Stimulated activated naive CD4-positive, alpha-beta T cell (primary cell): ENCODE results near the gene RCBTB2.
"Not testable (repeated sequence)": the region's sequence is repeated elsewhere in the genome, so short reads cannot be mapped to it uniquely, and the experiment has no call there.

Source experiments
- DNase-seq, 6 experiments: peaks; one replicate each; lab custom pipeline; 2025; lab: John Stamatoyannopoulos, UW

Gene RCBTB2

DNA sequence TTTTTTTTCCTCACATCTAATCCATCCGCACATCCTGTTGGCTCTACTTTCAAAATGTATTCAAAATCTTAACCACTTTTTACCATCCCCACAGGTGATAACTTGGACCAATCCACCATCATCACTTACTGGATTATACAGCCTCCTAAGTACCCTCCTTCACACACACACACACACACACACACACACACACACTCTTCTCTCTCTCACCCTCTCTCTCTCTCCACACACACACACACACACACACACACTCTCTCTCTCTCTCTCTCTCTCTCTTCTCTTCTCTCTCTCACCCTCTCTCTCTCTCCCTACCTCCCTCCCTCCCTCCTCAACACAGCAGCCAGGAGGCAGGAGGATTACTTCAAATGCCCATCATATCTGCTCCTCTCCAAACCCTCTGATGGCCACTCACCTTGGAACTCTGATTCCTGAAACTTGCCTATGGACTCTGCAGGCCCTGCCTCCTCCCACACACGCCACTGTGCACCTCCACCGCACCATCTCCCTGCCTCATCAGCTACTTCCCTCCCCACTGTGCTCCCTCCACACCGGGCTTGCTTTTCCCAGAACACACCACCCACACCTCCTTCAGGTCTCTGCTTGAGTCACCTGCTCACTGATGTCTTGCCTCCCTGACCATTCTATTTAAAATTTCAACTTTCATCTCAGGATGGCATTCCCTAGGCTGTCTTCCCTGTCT lies 39.7 kb downstream of the RCBTB2 start:
- peak in 3 of 6 experiments; percentile 2 to 64 (median 2) for DNase-seq

DNA sequence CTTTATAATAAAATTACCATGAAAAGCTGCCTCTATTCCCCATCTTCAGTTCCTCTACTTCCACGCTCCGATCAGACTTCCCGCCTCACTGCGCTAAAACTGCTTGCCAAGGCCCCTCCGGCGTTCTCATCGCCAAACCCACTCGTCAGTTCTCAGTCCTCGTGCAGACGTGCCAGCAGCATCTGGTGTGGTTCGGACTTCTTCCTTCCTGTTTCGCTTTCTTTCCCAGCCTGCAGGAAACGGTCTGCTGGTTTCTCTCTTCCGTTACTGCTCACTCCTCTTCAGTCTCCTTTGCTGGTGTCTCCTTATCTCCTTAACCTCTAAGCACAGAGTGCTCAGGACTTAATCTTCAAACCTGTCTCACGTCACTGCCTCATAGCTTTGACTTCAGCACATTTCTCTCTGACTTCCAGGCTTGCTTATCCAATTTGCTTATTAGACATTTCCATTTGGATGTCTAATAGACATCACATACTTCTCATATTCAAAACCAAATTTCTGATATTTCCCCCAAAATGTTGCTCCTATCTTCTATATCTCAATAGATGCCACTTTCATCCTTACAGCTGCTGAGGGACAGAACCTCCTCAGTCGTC lies 40.3 kb downstream of the RCBTB2 start:
- DNase-seq = peak; percentile 47 to 76 (median 64)

DNA sequence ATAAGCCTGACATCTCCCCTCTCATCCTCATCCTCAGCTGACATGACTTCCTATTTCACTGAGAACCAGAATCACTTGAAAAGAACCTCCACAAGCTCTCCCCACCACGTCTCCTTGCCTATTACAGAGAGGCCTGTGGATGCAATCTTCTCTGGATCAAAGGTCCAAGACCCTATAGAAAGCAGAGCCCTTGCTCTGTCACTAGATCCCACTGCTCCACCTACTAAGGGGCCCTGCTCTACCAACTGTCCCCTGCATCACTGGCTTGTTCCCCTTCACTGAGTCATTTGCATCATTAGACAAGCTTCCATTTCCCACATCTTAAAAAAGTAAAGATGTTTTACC lies 40.8 kb downstream of the RCBTB2 start:
- no peak for DNase-seq

DNA sequence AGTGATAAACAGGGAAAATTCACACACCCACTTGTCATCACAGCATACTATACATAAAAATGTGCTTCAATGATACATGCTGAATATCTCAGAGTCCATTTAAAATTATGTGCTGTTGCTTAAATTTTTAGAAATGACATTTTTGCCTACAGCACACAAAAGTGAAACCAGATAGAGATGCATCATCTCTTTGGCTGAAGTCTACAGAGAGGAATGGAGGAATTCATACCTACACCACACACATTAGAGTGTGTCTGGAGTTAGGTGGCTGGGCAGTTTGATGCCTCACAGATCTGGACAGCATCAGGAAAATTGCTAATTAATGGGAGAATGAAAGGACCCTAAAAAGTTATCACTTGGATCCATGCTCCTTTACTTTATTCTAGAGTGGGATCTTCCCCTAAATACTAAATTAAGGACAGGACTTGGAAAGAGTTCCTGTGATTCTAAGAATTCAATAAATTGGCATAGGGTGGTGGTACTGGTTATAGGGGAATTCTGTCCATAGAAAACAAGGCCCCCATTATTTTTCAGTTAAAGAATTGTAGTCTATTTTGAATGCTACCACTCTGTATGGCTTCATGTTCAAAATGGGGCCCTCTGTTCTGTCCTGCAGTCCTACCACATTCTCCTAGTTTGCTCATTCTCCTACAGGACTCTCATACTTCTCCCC lies 41.3 kb downstream of the RCBTB2 start:
- peak in 2 of 6 experiments; percentile 8 to 14 for DNase-seq

DNA sequence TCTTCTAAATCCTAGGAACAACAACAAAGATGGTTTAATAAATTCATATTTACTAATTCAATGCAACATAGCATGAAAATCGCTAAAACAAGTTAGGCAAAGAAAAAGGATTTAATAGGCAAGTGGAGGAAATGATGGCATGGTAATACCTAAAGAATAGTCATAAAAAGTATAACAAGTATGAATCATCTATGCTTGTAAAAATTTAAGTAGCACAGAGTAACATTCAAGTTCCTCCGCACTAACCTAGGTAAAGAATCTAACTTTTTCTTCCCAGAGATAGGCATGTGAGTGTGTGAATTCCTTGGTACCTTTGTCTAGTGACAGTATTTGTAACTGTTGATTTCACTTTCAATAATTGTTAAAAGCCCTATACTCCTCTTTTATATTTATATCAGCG lies 42.6 kb downstream of the RCBTB2 start:
- DNase-seq = no peak

DNA sequence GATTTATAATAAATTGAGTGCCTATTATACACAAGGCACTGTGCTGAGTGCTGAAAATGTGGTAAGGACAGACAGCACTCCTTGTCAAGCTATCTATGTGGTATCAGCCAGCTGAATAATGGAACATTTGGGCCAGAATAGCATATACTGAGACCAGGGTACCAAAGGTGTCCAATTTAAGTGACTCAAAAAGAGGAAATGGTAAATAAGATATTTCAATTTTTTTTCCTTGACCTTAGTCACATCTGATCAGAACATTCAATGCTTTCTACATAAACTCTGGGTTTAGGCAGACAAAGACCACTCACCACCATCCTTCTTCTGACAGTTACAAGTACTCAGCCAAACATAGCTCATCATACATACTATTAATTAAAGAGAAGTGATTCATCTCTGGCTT lies 43.2 kb downstream of the RCBTB2 start:
- DNase-seq = no peak

DNA sequence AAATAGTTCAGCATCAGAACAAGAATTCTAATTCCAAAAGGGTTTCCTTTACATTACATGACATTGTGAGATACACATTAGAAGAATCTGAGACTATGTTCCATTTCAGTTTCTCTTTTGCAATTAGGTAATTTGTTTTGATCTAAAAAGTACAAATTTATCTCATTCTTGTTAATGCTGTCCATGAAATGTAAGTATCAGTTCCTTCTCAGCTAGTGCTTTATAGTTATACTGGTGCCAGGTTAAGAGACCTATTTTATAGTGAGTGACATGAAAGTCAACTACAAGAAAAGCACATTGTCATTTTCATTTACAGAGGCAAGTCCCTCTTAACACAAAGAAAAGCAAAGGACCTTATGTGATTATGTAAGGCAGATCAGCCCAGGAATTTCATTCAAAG lies 43.9 kb downstream of the RCBTB2 start:
- DNase-seq = peak in 1 of 6 experiments; percentile 10

DNA sequence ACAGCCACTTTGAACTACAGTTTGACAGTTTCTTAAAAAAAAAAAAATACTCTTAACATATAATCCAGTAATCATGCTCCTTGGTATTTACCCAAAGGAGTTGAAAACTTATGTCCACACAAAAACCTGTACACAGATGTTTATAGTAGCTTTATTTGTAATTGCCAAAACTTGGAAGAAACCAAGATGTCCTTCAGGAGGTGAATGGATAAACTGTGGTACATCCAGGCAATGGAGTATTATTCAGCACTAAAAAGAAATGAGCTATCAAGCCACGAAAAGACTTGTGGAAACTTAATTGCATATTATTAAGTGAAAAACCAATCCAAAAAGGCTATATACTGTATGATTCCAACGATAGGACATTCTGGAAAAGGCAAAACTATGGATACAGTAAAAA lies 44.9 kb downstream of the RCBTB2 start:
- DNase-seq = no peak

DNA sequence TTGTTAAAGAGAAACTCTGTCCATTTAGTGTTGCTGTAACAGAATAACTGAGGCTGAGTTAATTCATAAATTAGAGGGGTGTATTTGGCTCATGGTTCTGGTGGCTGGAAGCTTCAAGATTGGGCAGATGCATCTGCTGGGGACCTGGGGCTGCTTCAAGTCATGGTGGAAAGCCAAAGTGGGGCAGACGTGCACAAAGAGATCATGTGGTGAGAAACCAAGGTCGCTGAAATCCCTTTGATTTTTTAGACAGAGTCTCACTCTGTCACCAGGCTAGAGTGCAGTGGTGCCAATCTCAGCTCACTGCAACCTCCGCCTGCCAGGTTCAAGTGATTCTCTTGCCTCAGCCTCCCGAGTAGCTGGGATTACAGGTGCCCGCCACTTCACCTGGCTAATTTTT lies 46.0 kb downstream of the RCBTB2 start:
- no peak for DNase-seq

DNA sequence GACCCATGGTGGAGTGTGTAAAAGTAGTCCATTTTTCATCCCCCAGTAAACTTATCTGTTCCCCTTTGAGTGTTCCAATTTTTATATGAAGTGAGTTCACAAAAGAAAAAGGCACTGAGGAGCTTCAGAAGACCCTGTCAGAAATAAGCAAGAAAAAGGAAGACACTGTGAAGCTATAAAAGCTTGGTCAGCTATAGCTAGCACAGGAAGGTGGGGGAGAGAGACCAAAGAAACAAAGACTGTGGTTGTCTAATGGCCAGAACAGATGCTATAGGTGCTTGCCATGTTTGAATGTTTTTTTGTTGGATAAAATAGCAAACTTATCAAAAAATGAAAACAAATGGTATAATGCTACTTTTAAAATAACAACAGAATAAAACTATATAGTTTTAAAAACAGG lies 46.5 kb downstream of the RCBTB2 start:
- no peak for DNase-seq

DNA sequence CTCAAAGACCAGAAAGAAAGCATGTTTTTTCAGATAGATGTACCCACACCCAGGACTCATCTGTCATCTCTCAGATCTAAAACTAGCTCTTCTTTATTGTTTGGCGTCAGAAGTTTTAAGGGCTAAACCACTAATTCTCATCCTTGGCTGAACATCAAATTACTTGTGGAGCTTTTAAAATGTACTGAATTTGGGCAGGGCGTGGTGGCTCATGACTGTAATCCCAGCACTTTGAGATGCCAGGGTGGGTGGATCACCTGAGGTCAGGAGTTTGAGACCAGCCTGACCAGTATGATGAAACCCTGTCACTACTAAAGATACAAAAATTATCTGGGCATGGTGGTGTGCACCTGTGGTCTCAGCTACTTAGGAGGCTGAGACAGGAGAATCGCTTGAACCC lies 47.4 kb downstream of the RCBTB2 start:
- no peak for DNase-seq

DNA sequence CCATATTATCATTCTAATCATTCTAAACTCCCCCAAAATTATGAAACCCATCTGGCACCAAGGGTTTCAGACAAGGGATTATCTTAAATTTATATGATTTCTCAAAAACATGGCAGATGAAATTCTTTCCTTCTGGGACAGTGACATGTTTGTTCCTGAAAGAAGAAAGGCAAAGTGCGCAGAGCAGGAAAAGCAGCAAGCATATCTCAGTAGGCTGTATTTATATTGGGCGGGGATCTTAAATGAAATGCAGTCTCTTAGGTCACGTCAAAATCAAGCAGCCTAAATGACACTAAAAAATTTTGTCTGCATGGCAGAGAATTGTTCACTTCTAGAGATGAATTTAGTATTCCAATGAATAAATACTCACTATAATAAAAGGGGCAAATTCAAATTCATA lies 49.3 kb downstream of the RCBTB2 start:
- no peak for DNase-seq

DNA sequence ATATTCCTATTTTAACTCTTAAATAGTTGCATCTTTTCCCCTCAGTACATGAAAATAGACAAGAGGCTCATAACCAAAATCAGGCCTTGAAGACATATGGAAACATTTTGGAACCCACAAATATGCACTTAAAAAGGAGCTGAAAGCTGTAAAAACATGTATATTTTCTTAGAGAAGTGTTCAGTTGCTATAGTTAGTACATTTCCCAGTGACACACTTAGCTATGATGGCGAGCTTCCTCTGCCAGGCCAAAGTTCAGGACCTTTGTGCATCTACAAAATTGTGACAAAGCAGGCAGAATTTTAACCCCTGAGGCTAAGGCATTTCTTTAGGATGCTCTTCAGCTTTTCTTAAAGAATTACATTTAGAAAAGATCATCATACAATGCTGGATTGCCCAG lies 54.5 kb downstream of the RCBTB2 start:
- DNase-seq = no peak

DNA sequence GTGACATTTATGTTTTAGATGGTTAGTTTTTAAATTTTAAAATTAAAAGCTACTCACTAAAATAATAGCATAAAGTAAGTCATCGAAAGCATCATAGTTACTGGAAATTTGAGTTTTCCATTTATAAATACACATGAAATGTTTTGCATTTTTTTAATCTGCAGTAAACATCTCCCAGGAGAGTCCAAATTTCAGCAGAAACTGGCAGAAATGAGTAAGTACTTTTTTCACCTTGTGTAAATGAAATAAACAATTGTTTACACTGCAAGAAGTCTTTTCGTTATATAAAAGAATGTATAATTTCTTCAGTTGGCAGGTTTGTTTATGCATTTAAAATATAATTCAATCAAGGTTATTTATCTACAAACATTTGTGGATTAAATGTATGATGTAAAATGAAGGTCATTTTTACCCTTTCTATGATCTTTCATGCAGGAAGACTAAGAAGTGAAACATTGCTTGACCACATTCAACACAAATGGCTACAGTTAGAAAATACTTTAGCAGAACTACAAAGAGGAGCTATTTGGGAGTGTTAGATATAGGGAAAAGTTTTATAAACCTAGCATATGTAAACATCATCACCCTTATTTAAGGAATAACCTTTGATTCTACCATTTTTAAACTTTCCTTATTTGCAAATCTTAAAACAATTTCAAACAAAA lies 55.6 kb downstream of the RCBTB2 start:
- DNase-seq = no peak

DNA sequence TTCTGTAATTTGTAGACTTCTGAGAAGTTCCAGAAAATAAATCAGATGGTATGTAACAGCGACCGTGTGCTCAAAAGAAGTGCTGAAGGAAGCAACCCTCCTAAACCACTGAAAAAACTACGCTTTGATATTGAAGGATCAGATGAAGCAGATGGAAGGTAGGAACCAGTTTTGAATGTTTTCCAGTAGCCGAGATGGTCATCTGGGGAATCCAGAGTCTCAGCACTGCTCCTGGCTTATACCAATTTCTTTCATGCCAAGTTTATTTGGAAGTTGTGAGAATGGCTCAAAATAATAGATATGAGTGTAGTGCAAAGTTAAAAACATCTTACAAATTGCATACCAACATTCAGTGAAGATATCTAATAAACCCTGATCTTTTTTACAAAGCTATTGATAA lies 56.2 kb downstream of the RCBTB2 start:
- no peak for DNase-seq

DNA sequence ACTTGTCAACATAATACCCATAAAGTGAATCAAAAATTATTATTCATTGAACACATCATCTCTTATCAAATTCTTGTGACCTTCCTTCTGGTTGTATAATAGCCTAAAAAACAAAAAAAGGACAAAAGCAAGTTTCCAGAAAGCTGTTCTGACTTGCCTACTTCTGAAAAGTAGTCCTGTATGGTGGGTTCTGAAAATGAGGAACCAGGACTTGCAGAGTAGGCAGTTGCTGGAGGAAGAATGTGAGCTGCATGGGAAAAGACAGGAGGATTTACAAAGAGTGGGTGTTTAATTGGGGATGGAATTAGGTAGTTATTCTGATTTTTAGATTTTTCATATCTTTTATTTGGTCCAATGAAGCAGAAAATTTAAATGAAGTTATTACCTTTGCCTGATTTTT lies 56.7 kb downstream of the RCBTB2 start:
- no peak for DNase-seq

DNA sequence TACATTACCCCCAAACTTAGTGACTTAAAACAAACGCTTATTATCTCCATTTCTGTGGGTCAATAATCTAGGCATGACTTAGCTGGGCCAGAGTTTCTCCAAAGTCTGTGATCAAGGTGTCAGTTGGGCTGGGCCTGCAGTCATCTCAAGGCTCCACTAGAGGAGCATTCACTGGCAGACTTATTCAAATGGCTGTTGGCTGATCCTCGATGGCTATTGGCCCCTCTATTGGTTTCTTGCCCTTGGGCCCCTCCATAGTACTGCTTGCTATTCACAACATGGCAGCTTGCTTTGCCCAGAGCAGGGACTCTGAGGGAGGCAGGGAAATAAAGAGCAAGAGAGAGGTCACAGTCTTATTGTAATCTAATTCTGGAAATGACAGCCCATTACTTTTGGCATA lies 57.6 kb downstream of the RCBTB2 start:
- DNase-seq = no peak

DNA sequence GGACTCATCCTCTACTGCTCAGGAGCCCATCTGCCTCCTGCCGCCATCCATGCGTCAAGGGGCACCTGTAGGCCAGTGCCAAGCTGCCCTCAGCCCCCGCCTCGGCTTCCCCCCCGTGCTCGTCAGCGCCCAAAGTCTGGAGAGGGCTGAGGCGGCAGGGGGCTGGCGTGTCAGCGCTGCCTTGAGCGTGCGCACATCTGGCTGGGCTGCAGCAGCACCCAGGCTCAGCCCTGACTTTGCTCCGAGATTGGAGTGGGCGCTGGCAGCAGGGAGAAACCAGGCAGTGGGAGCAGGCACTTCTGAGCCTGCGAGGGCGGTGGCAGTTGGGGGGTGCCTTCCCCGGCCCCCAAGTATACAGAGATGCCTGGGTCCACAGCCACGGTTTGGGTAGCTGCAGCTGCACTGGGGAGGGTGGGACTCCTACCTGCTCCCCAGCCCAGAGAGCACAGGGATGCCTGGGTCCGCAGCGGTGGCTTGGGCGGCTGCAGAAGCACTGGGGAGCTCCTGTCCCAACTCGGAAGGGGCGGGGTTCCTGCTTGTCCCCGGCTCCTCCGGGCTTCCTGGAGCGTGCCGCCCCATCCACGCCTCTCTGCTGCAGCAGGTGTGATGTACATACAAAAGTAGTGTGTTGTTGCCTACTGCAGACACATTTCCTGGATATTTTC lies 75.2 kb downstream of the RCBTB2 start:
- no peak for DNase-seq

DNA sequence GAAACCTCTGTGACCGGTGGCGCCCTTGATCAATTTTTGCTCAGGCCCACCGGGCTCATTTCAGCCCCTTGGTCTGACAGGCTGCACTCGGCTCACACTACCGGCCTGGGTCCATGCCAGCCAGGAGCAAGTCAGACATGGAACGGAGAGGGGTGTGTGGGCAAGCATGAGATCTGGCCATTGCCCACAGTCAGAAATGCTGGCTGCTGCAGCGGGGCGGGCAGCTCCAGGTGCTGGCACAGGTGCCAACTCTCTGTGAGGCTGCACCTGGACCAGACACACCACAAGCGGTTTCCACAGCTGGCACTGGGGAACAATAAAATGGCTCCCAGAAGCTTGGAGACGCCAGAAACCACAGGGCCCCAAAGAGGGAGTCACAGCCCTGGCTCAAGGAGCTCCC lies 76.3 kb downstream of the RCBTB2 start:
- no peak for DNase-seq

DNA sequence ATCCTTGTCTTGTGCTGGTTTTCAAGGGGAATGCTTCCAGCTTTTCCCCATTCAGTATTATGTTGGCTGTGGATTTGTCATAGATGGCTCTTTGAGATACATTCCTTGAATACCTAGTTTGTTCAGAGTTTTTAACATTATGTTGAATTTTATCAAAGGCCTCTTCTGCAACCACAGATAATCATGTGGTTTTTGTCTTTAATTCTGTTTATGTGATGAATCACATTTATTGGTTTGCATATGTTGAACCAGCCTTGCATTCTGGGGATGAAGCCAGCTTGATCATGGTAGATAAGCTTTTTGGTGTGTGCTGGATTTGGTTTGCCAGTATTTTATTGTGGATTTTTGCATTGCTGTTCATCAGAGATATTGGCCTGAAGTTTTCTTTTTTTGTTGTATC lies 81.7 kb downstream of the RCBTB2 start:
- not testable (repeated sequence) for DNase-seq

DNA sequence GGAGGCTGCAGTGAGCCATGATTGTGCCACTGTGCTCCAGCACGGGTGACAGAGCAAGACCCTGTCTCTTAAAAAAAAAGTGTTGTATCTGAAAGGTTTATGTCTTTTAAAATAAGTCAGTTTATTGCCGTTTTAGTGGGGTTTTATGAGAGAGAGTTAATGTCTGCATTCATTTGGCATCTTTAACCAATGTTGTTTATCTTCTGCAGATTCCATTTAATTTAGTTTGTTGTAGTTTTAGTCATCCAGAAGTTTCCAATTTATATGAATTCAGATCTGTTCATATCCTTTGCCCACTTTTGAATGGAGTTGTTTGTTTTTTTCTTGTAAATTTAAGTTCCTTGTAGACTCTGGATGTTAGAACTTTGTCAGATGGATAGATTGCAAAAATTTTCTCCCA lies 83.2 kb downstream of the RCBTB2 start:
- no peak for DNase-seq

DNA sequence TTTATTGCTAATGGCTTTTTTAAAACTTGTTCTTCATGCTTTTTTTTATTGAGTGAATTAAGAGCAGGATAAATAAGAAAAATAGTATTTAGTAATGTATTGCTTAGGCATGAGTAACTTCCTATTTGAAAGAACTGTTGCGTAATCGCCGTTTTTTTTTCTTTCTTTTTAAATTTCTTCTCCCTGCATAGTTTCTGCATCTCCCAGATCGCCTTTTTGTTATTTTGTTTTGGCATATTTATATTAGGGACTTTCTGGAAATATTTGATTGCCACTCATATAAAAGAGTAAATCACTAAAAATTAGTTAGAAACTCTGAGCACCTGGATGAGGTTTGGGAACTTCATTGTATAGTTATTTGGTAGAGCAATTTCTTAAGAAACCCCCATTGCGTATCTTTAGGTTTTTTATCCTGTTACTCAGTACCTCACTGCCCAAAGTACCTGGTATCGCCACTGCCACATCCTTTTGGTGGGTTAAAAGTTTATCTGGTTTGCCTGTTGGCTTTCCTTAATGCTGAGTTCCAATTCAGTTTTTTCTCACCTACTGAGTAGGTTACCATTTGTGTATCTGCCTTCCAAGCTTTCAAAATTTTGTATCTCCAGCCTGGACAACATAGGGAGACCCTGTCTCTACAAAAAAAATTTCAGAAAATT lies 83.8 kb downstream of the RCBTB2 start:
- no peak for DNase-seq
